Right kidney (tissue), 1 donor: Measurements from ENCODE around the gene PRR20G.
"Not testable (repeated sequence)": the region's sequence is repeated elsewhere in the genome, so short reads cannot be mapped to it uniquely, and the experiment has no call there.

ENCODE experiments used
- DNase-seq: peaks from one replicate; pipeline ENCODE4 v3.0.0-alpha.2; 2016

Gene PRR20G

DNA sequence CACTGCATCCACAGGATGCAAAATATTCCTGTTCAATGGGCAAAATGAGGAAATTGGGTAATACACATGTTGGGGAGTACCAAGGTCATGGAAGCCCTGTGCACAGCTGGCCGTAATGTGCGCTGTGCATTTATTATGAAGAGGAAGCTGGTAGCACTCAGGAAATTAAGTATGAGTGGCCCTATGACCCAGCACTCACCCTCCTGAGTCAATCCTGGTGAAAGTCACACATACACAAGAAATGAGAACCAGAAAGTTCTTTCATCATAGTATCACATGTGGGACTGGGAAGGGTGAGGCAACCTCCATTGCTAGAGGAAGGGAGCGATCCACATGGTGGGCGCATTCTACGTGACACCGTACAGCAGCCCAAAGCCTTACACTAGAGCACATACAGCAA, 11.4 kb upstream of the PRR20G start:
- DNase-seq, result no peak

DNA sequence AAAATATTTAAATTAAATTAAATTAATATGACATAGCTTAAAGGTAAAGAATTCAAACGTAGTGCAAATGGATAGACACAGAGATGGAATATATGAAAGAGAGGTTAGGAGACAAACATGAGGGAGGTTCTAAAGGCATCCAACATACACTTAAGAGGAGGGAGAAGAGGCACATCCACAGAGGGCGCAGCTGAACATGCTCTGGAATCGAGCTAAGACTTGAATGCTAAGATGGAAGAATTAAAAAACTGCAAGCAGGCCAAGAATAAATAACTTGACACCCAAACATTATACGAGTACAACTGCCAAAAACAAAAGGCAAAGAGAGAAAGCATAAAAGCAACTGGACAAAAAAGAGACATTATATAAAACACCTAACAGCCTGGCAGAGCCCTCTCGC, 9.1 kb upstream of the PRR20G start:
- no peak for DNase-seq

DNA sequence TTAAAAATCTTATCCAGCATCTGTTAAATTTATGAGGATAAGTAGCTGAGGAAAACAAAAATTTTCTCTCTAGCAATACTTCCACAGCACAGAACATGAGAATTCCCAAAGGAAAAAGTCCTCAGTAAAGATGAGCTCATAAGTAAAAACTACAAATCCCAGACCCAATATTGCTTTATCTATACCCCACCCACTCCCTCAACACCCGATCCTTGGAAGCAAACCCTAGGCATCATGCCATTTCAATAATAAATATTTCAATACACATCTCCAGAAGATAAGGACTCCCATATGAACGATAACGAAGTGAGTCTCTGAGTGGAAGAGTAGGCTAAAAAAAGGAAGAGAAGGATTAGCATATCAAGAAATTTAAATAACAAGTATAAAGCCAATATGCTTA, 8.3 kb upstream of the PRR20G start:
- DNase-seq, result no peak

DNA sequence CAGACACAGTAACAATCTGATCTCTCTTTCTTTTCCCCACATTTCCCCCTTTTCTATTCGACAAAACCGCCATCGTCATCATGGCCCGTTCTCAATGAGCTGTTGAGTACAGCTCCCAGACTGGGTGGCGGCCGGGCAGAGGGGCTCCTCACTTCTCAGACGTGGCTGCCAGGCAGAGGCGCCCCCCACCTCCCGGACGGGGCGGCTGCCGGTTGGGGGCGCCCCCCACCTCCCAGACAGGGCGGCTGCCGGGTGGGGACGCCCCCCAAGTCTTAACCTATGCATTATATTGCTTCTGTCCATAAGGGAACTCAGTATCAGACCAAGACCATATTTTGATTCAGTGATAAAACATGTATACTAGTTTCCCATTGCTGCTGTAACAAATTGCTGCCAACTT, 5.8 kb upstream of the PRR20G start:
- DNase-seq, result not testable (repeated sequence)

DNA sequence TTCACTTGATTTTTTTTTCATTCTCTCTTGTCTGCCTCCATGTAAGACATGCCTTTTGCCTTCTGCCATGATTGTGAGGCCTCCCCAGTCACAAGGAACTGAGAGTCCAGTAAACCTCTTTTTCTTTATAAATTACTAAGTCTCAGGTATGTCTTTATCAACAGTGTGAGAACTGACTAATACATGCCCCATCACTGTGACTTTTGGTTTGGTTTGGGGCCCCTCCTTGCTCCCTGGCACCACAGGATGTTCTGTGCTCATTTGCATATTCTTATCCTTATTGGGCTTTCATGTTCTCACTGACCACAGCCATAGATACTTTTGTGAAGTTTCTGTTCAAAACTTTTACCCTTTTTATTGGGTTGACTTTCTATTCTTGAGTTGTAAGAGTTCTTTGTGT, 3.8 kb upstream of the PRR20G start:
- DNase-seq, result no peak

DNA sequence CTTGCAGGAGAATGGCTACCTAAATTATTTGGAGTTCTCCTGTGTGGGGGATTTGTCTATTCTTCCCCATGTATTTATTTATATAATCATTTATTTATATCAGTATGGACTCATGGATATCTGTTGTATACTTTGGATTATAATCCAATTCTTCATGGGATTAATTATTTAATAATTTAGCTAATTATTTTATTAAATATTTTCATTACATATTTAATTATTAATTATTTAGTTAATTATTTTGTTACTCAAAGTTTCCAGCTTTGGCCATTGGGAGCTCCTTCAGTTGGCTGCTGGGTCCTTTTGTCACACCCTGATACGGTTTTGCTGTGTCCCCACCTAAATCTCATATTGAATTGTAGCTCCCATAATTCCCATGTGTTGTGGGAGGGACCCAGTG, 3.3 kb upstream of the PRR20G start:
- DNase-seq, result no peak

DNA sequence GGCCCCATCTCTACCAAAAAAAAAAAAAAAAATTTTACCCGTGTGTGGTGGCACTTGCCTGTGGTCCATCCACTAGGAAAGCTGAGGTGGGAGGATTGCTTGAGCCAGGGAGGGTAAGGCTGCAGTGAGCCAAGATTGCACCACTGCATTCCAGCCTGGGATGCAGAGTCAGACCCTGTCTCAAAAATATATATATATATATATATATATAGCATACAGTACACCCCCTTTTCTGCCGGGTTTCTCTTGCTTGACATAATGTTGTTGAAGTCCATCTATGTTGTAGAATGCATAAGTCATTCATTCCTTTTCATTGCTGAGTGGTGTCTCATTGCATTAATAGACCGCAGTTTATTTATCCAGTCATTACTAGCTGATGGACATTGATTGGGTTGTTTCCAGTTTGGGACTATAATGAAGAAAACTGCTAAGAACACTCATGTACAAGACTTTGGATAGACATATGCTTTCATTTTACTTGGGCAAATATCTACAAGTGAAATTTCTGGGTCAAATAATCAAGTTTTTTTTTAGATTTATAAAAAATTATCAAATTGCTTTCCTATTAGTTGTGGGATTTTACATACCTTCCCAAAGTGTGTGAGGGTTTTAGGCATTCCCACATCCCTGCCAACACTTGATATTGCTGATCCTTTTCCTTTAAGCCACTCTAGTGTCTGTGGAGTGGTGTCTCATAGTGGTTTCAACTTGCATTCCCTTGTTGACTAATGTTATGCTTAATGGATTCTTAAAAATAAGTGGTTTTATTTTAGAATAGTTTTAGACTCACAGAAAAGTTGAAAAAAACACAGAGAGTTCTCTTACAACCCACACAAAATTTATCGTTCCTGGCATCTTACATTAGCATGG, 2.1 kb upstream of the PRR20G start:
- DNase-seq, result no peak

DNA sequence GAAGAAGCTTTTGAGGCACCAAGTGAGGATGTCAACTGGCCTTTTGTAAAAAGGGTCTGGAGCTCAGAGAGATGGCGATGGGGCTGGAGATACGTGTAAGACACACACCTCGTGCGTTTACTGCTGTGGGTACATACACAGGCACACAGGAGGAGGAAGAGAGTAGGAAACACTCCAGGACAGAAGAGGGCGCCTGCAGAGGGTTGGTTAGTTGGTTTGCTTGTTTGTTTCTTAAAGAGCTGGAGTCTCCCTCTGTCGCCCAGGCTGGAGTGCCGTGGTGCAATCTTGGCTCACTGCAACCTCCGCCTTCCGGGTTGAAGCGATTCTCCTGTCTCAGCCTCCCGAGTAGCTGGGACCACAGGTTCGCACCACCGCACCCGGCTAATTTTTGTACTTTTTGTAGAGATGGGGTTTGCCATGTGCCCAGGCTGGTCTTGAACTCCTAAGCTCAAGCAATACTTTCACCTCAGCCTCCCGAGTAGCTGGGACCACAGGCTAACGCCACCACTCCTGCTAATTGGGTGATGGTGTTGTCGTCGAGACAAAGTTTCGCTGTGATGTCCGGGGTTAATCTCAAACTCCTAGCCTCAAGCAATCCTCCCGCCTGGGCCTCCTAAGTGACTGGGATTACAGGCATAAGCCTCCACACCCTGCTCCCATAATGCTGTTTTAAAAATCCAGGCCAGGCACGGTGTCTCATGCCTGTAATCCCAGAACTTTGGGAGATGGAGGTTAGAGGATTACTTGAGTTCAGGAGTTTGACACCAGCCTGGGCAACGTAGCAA, 1.3 kb upstream of the PRR20G start:
- DNase-seq, result no peak

DNA sequence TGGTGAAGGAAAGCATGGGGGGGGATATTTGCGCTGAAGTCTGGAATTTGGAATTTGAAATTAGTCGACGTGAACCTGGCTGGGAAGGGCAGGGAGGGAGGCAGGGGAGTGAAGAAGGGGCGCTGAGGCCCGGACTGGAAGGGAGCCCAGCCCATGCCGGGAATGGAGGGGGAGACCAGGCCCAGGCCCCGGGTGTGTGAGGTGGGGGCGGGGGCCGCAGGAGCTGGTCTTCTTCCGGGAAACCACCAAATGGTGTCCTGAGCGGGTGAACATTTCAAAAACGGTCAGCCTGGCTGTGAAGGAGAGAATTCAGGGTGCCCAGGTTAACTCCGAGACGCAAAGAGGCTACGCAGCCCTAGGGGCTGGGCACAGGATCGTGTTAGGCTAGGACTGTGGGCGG, 497 bp upstream of the PRR20G start:
- no peak for DNase-seq

DNA sequence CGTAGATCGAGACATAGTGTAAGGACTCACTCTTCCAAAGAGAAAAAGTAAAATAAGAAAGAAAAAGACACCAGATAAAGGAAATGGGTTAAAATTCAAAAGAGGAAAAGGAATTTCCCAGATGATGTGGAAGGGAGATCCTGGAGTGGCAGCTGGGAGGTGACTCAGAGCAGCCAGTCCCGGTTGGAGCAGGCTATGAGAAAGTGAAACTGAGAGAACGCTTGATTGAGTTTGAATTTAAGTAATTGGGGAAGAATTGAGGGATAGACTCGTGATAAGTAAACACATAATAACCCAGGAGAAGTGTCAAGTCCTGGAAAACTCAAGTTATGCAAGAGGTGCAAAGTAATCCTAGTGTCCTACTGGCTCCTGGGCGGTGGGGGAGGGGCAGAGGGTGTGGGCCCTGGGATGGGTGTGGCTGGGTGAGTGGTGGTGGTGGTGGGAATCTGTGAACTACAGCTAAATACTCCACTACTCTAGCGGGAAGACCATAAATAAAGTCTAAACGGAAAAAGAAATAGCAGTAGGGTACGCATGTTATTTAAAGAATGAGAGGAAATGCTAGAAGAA, 1.2 kb downstream of the PRR20G start:
- DNase-seq, result no peak

DNA sequence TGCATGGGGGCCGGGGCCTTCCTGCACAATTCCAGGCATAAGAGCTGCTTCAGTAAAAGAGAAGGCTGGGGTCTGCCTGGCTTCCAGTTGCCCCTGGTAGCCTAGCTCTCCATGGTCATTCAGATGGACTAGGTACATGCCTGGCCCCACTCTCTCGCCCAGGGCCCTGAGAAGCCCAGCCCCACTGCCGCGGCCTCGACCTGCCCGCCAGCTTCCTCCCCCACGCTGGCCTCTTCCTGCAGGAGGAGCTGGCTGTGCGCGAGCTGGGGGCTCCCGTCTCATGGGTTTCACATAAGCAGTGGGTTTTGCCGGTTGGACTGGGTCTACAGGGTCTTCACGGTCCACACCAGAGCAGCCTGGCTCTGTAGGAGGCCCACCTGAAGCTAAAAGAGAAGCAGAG, 3.6 kb downstream of the PRR20G start:
- no peak for DNase-seq

DNA sequence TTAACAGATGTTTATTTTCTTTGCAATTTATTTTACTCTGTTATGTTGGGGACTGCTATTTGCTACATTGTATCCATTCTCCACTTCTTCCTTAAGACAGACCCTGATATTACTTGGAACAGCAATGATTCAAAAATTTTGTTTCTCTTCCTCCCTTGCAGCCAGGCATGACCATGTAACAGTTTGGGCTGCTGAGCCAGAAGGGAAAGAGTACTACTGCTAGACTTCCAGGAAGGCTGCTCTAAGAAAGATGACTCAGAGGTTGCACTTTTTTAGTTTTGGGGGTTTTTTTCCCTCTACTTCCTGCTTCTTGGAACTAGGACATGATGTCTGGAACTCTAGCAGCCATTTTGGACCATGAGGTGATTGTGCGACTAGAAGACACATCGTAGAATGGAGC, 10.3 kb downstream of the PRR20G start:
- no peak for DNase-seq

DNA sequence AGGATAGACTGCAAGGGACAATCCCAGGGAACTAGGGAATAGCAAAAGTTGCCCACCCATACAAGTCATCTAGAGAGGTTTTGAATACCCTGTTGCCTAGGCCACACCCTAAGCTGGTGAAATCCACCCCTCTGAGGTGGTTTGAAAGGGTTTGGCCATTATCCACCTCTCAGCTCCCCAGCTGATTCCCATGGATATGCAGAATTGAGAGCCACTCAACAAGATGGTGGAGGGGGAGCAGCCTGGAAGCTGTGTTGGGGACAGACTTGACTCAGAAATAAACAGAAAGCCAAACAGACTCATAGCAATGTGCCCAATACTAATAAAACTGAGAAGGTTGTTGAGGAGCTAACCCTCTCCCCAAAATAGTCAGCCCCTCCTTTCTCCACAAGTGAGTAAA, 10.9 kb downstream of the PRR20G start:
- no peak for DNase-seq

DNA sequence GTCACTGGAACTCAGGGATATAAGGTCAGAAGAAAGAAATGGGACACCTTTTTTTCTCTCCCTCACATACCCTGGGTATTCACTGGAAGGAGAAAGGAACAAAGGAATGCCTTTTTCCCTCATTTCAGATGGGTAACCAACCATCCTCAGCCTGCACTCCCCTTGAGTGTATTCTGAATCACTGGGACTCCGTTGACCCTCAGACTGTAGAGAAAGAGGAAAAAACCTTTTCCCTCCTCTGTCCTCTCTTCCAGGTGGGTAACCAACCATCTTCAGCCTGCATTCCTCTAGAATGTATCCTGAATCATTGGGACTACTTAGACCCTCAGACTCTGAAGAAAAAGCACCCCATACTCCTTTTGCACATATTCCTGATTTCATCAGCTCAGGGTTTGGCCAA, 11.4 kb downstream of the PRR20G start:
- DNase-seq, result no peak

DNA sequence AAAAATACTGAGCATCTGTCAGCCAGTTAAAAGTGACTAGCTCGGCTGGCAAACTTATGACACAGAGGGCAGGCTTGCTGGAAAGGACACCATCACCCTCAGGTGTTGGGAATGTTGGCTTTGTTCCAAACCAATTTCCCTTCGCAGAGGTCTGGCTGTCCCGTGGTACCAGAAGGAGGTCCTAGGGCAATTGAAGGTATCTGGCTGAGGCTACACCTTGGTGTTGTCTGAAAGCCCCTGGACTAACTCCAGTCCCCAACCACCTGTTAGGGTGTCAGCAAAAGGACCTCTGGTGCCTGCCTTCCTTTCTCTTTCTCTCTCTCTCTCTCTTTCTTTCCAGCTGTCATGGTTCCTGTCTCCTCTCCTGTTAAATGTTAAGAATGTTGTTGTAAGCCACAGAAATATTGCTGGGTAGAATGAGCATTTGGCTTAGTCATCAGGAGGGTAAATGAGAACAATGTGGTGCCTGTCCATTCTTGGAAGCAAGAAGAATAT, 12.5 kb downstream of the PRR20G start:
- DNase-seq, result no peak

DNA sequence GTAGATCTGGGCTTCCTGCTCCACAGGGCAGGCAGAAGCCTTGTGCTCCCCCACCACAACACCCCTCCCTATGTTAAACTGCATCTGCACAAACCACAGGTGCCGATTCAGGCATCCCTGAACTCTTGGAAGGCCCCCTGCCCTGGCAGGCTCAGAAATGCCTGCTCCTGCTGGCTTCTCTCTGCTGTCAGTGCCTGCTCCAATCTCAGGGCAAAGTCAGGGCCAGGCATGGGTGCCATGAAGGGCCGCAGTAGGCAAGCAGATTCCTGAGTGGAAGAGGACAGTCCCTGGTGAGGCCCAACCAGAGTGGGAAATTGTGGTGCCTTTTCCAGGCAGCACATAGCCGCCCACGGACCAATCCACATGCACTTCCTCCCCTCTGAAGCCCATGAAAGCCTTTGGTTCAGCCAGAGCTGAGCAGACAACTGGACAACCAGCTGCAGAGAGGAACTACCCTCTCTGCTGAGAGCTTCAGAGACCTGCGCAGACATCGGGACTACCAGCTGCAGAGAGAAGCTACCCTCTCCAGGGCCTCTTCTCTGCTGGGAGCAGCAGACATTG, 13.6 kb downstream of the PRR20G start:
- DNase-seq, result no peak

DNA sequence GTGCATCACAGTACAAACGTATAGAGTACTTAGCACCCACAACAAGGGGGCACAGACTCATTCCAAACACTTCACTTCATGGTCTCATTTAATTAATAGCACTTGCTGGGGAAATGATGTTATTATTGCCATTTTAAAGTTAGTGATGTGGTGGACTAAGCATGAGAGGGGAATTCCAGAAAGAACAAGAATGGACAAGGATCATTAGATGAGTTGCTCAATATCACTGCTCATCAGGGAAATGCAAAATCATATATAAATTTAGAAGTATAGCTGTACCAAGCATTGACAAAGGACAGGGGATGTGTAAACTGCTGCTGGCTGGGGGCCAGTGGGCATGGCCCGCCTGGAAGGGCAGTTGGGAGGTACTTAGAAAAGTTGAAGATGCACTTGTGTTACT, 14.6 kb downstream of the PRR20G start:
- no peak for DNase-seq

DNA sequence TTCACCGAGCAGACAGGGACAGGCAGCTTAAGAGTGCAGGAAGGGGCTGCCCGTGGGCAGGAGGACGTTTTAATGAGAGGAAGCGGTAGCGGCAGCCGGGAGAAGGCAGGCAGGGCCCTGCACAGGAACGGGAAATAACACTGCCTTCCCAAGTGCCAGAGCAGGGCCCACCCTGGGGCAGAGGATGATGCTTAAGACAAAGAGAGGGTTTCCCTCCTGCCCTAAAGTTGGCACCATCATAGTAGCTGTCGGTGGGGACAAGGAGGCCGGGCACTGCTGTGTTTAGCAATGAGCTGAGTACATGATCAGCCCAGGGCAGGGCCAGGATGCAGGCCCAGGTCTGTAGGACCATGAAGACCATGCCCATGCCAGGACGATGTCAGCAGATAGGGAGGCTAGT, 21.7 kb downstream of the PRR20G start:
- DNase-seq, result no peak

DNA sequence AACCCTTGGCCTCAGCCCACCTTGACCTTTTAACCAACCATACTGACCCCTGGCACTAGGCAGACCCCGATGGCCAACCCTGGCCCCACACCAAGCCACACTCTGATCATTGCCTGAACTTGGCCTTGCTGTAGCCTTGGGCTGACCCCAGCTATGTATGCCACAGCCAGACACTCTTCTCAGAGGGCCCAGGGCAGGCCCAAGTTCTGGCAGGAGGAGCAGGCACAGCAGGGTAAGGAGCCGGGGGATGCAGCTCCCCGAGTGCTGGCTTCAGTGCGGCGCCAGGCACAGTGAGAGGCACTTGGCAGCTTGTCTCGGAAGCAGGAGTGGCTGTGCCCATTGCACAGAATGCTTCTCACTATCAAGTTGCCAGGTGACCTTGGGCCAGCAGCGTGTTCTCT, 22.3 kb downstream of the PRR20G start:
- no peak for DNase-seq

DNA sequence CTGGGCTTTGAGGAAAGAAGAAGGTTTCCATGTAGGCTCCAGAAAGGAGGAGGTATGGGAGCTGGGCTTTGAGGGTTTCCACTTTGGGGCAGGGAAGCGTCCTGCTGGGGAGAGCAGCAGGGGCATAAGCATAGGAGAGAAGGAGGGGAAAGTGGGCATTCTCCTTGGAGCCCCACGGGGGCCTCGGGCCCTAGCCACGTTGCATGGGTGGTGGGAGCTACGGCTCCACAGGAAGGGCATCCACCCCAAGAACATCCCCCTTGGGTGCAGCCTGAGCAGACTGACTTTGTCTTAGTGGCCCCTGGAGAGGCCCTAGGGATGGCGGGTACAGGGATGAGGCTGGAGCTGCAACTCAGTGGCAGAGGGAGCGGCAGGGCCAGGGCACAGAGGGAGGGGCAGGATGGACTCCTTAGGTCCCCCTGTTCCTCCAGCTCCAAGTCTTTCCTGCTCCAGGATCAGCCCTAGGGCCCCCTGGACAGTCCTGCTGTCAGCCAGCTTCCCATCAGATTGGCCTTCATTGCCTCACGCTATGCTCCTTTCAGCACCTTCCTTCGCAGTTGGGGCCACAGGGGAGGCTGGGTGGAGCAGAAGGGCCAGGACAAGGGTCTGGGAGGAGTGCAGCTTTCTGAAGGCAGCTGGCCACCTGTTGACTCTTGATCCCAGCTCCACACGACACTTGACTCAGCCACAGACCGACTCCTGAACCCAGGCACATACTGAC, 22.9 kb downstream of the PRR20G start:
- DNase-seq, result no peak

DNA sequence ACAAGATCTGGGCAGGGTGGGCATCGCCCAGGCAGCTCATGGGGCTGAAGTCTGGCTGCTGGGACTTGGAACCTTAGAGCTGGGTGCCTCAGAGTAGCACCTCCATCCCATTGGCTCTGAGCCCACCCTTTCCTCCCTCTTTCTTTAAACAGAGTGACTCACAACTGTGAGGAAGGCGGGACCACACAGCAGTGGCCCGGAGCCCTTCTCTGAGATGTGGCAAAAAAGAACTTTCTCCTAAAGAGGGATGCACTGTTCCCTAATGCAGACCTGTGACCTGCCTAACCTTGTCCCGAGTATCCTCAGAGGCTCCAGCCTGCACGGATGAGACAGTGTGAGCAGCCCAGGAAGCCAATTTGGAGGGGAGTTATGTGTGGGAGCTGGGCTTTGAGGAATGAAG, 23.6 kb downstream of the PRR20G start:
- DNase-seq, result no peak

DNA sequence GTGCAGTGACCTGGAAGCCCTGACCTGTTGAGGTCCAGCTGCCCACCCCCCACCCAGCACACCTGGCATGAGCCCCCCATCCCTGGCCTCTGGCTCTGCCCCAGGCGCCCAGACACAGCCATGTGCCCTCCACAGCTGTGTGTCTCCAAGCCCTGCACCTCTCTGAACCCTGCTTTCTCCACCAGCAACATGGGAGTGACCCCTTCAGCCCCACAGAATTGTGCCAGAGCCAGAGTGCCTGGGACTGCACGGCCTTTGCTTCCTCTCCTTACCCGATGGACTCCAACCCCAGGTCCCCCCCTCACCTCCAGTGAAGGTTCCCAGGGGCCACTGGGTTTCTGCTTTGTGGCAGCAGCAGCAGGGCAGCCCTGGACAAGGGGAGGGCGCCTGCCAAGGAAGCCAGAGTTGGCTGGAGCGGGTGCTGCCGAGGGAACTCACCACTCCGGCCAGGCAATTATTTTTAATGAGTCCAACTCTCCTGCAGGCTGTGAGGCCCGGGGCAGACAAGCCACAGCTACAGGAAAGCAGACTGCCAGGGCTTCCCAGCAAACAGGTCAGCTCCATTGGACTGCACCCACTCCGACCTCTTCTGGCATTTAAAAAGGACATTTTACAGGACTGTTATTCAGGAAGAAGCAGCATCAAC, 24.1 kb downstream of the PRR20G start:
- no peak for DNase-seq
